ENCODE results near the gene RPL9. TPM values are rescaled to one million over a fixed set of nuclear protein-coding genes. Genes with fewer than 3 reads are reported as not detected.
"Not testable (repeated sequence)": the region's sequence is repeated elsewhere in the genome, so short reads cannot be mapped to it uniquely, and the experiment has no call there.

The RPL9 gene
- total and polyA plus RNA-seq, 3 experiments from 2014 or later, result 1,627 to 1,921 (median 1,651) TPM

- H3K36me3 ChIP-seq (ENCODE audit: insufficient read depth, low read length), result peaks cover 31% of the 10 kb centered on the region
- H3K4me1 Mint-ChIP-seq, result peaks cover 38 to 62% (median 57%) of the 10 kb centered on the region in 3 donors
- peak overlapping the region; percentile 91 to 99 (median 98) for H3K4me3 Mint-ChIP-seq
- POLR2A ChIA-PET, result interaction anchor here (0.7 to 3.2 kb wide), 10 partner anchors 9 to 413 kb away, joined by 3 to 25 read pairs (median 4); partner anchors contain the start of genes RFC1, SMIM14, UBE2K and UGDH
- not testable (repeated sequence) for H3K27me3 Mint-ChIP-seq; H3K9me3 ChIP-seq (ENCODE audit: low read length); H3K27me3 ChIP-seq (ENCODE audit: insufficient read depth, low read length, poor library complexity, severe bottlenecking); H3K9me3 Mint-ChIP-seq; DNase-seq
- H3K36me3 Mint-ChIP-seq, result peaks cover 5 to 70% (median 21%) of the 10 kb centered on the region in 3 donors
- peak overlapping the region; percentile 99 for H3K27ac ChIP-seq (ENCODE audit: low read depth, low read length)
- peak overlapping the region; percentile 85 for H3K4me3 ChIP-seq (ENCODE audit: low read length)
- peak overlapping the region; percentile 99 to 100 (median 100) for H3K27ac Mint-ChIP-seq
- H3K4me1 ChIP-seq (ENCODE audit: insufficient read depth, low read length), result peaks cover 26% of the 10 kb centered on the region
- CTCF ChIA-PET, result interaction anchor here (1.0 to 1.5 kb wide), 5 partner anchors 11 to 524 kb away, joined by 3 to 5 read pairs (median 4); partner anchors contain the start of genes PDS5A, RFC1 and UBE2K
Observed at GRCh38 chr4:39458161-39458504, 589 bp downstream of the RPL9 start.

GRCh38 chr4:39456946-39457763 lies 1.6 kb downstream of the RPL9 start:
- Histone ChIP-seq H3K27ac (ENCODE audit: low read depth, low read length) (peak overlapping the region; percentile 99), H3K4me1 (ENCODE audit: insufficient read depth, low read length) (peaks cover 26% of the 10 kb centered on the region), H3K4me3 (ENCODE audit: low read length) (peak overlapping the region; percentile 85), H3K27me3 (ENCODE audit: insufficient read depth, low read length, poor library complexity, severe bottlenecking) (no peaks in the 10 kb centered on the region), H3K9me3 (ENCODE audit: low read length) (no peaks in the 10 kb centered on the region), H3K36me3 (ENCODE audit: insufficient read depth, low read length) (peaks cover 41% of the 10 kb centered on the region)
- Mint-ChIP-seq H3K4me1 (peaks cover 38 to 64% (median 58%) of the 10 kb centered on the region in 3 donors), H3K9me3 (no peaks in the 10 kb centered on the region), H3K27me3 (no peaks in the 10 kb centered on the region), H3K36me3 (peaks cover 5 to 77% (median 26%) of the 10 kb centered on the region in 3 donors), H3K4me3 (peak overlapping the region; percentile 91 to 99 (median 98)), H3K27ac (peak overlapping the region; percentile 88 to 100 (median 100))
- ChIA-PET POLR2A (interaction anchor here (0.7 to 3.2 kb wide), 5 partner anchors 8 to 275 kb away, joined by 3 to 25 read pairs (median 4); partner anchors contain the start of genes RFC1 and WDR19), CTCF (interaction anchor here (1.0 to 1.5 kb wide), 2 partner anchors 91 to 525 kb away, joined by 3 to 4 read pairs; partner anchors contain the start of gene RFC1)
- DNase-seq, result no peak

DNA sequence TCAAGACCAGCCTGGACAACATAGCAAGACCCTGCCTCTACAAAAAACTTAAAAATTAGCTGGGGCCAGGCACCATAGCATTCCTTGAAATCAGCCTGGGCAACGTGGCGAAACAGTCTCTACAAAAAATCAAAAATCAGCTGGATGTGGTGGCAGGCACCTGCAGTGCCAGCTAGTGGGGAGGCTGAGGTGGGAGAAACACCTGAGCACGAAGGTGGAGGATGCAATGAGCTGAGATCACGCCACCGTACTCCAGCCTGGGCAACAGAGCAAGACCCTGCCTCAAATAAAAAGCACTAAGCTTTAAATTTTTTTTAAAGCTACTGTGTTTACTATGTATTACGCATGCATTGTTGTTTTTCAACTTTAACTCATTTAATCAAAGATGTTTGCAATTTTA lies 3.2 kb downstream of the RPL9 start:
- no peaks in the 10 kb centered on the region for H3K27me3 ChIP-seq (ENCODE audit: insufficient read depth, low read length, poor library complexity, severe bottlenecking)
- H3K36me3 Mint-ChIP-seq, result peaks cover 5 to 84% (median 31%) of the 10 kb centered on the region in 3 donors
- peaks cover 51% of the 10 kb centered on the region for H3K36me3 ChIP-seq (ENCODE audit: insufficient read depth, low read length)
- H3K9me3 ChIP-seq (ENCODE audit: low read length), result no peaks in the 10 kb centered on the region
- H3K4me1 Mint-ChIP-seq, result peaks cover 39 to 56% (median 55%) of the 10 kb centered on the region in 3 donors
- H3K9me3 Mint-ChIP-seq, result no peaks in the 10 kb centered on the region
- H3K27ac ChIP-seq (ENCODE audit: low read depth, low read length), result no peak overlapping the region
- H3K4me3 Mint-ChIP-seq, result no peak overlapping the region
- H3K27ac Mint-ChIP-seq, result peak overlapping the region in 5 of 8 donors; percentile 23 to 100 (median 69)
- H3K27me3 Mint-ChIP-seq, result no peaks in the 10 kb centered on the region
- H3K4me3 ChIP-seq (ENCODE audit: low read length), result no peak overlapping the region
- ChIA-PET POLR2A (interaction anchor here (0.6 kb wide), 1 partner anchor 171 kb away, joined by 4 read pairs; no protein-coding TSS in a partner anchor), CTCF (no interaction called here)
- no peak for DNase-seq
- H3K4me1 ChIP-seq (ENCODE audit: insufficient read depth, low read length), result peaks cover 26% of the 10 kb centered on the region

GRCh38 chr4:39453738-39454137 lies 5.0 kb downstream of the RPL9 start:
- Mint-ChIP-seq H3K9me3 (no peaks in the 10 kb centered on the region), H3K4me3 (no peak overlapping the region), H3K27me3 (no peaks in the 10 kb centered on the region), H3K4me1 (peaks cover 29 to 45% (median 44%) of the 10 kb centered on the region in 3 donors), H3K36me3 (peaks cover 5 to 81% (median 31%) of the 10 kb centered on the region in 3 donors), H3K27ac (peak overlapping the region in 1 of 8 donors; percentile 80)
- Histone ChIP-seq H3K36me3 (ENCODE audit: insufficient read depth, low read length) (peaks cover 51% of the 10 kb centered on the region), H3K4me3 (ENCODE audit: low read length) (no peak overlapping the region), H3K9me3 (ENCODE audit: low read length) (no peaks in the 10 kb centered on the region), H3K27ac (ENCODE audit: low read depth, low read length) (no peak overlapping the region), H3K4me1 (ENCODE audit: insufficient read depth, low read length) (peaks cover 18% of the 10 kb centered on the region), H3K27me3 (ENCODE audit: insufficient read depth, low read length, poor library complexity, severe bottlenecking) (no peaks in the 10 kb centered on the region)
- DNase-seq, result no peak
- ChIA-PET POLR2A (interaction anchor here (0.6 kb wide), 1 partner anchor 105 kb away, joined by 5 read pairs; no protein-coding TSS in a partner anchor), CTCF (no interaction called here)

- POLR2A ChIA-PET, result interaction anchor here (0.6 kb wide), 1 partner anchor 106 kb away, joined by 5 read pairs; no protein-coding TSS in a partner anchor
- peaks cover 51% of the 10 kb centered on the region for H3K36me3 ChIP-seq (ENCODE audit: insufficient read depth, low read length)
- no peak overlapping the region for H3K4me3 ChIP-seq (ENCODE audit: low read length)
- peak overlapping the region in 2 of 8 donors; percentile 38 to 80 for H3K27ac Mint-ChIP-seq
- H3K27me3 ChIP-seq (ENCODE audit: insufficient read depth, low read length, poor library complexity, severe bottlenecking), result no peaks in the 10 kb centered on the region
- peak overlapping the region in 1 of 7 donors; percentile 34 for H3K4me3 Mint-ChIP-seq
- no peaks in the 10 kb centered on the region for H3K9me3 ChIP-seq (ENCODE audit: low read length)
- CTCF ChIA-PET, result no interaction called here
- H3K9me3 Mint-ChIP-seq, result no peaks in the 10 kb centered on the region
- no peak overlapping the region for H3K27ac ChIP-seq (ENCODE audit: low read depth, low read length)
- DNase-seq, result no peak
- H3K27me3 Mint-ChIP-seq, result no peaks in the 10 kb centered on the region
- peaks cover 25 to 41% (median 39%) of the 10 kb centered on the region in 3 donors for H3K4me1 Mint-ChIP-seq
- peaks cover 18% of the 10 kb centered on the region for H3K4me1 ChIP-seq (ENCODE audit: insufficient read depth, low read length)
- peaks cover 5 to 74% (median 31%) of the 10 kb centered on the region in 3 donors for H3K36me3 Mint-ChIP-seq
Observed at GRCh38 chr4:39452860-39453587, 5.7 kb downstream of the RPL9 start.

DNA sequence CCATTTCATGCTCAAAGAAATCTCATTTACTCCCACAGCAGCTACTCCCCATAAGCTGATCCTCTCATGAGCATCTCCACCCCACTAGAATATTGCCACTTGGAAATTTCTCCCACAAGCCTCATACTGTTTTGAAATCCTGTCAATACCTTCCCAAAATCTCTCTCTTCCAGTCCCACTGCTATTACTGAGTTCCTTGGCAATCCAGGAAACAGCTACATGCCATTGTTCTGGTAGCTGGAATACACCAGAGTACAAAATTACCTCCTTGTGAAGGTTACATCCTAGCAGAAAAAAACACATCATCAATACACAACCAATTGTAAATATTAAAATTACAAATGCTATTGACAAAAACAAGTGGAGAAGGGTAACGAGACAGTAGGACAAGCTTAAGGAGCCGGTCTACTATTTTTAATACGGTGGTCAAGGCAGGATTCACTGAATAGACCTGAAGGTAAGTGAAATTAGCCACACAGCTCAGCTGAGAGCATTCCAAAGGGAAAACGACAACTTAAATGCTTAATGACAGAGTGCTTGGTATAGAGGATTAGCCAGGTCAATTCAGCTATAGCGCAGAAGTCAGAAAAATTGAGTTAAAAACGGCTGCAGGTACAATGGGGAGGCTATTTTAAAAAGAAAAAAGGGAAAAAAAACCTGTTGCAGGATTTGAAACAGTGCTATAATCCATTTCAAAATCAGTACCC lies 6.4 kb downstream of the RPL9 start:
- DNase-seq, result no peak
- ChIA-PET POLR2A (no interaction called here), CTCF (no interaction called here)
- H3K4me3 ChIP-seq (ENCODE audit: low read length), result no peak overlapping the region
- peaks cover 45% of the 10 kb centered on the region for H3K36me3 ChIP-seq (ENCODE audit: insufficient read depth, low read length)
- H3K9me3 ChIP-seq (ENCODE audit: low read length), result no peaks in the 10 kb centered on the region
- peaks cover 15% of the 10 kb centered on the region for H3K4me1 ChIP-seq (ENCODE audit: insufficient read depth, low read length)
- Mint-ChIP-seq H3K4me3 (no peak overlapping the region), H3K4me1 (peaks cover 20 to 41% (median 32%) of the 10 kb centered on the region in 3 donors), H3K36me3 (peaks cover 3 to 66% (median 28%) of the 10 kb centered on the region in 3 donors), H3K9me3 (no peaks in the 10 kb centered on the region), H3K27me3 (no peaks in the 10 kb centered on the region), H3K27ac (peak overlapping the region in 3 of 8 donors; percentile 37 to 80 (median 58))
- H3K27ac ChIP-seq (ENCODE audit: low read depth, low read length), result no peak overlapping the region
- no peaks in the 10 kb centered on the region for H3K27me3 ChIP-seq (ENCODE audit: insufficient read depth, low read length, poor library complexity, severe bottlenecking)

- Histone ChIP-seq H3K4me3 (ENCODE audit: low read length) (no peak overlapping the region), H3K27ac (ENCODE audit: low read depth, low read length) (no peak overlapping the region), H3K4me1 (ENCODE audit: insufficient read depth, low read length) (peaks cover 12% of the 10 kb centered on the region), H3K27me3 (ENCODE audit: insufficient read depth, low read length, poor library complexity, severe bottlenecking) (no peaks in the 10 kb centered on the region), H3K9me3 (ENCODE audit: low read length) (no peaks in the 10 kb centered on the region), H3K36me3 (ENCODE audit: insufficient read depth, low read length) (peaks cover 38% of the 10 kb centered on the region)
- CTCF ChIA-PET, result no interaction called here
- H3K4me3 Mint-ChIP-seq, result peak overlapping the region in 1 of 7 donors; percentile 30
- H3K27ac Mint-ChIP-seq, result peak overlapping the region in 4 of 8 donors; percentile 18 to 80 (median 60)
- H3K27me3 Mint-ChIP-seq, result no peaks in the 10 kb centered on the region
- H3K4me1 Mint-ChIP-seq, result peaks cover 13 to 38% (median 24%) of the 10 kb centered on the region in 3 donors
- POLR2A ChIA-PET, result no interaction called here
- H3K9me3 Mint-ChIP-seq, result no peaks in the 10 kb centered on the region
- no peak for DNase-seq
- peaks cover 0 to 59% (median 22%) of the 10 kb centered on the region in 3 donors for H3K36me3 Mint-ChIP-seq
Observed at GRCh38 chr4:39451423-39452023, 7.2 kb downstream of the RPL9 start.
